Activated CD4-positive, alpha-beta T cell treated with anti-CD3 and anti-CD28 coated beads for 1 hour (primary cell): ENCODE data around the gene ARHGEF35.
"Not testable (repeated sequence)": the region's sequence is repeated elsewhere in the genome, so short reads cannot be mapped to it uniquely, and the experiment has no call there.

Source experiments
- DNase-seq: peaks from one replicate; pipeline ENCODE4 v3.0.0-alpha.2; 2020

Gene ARHGEF35

DNA sequence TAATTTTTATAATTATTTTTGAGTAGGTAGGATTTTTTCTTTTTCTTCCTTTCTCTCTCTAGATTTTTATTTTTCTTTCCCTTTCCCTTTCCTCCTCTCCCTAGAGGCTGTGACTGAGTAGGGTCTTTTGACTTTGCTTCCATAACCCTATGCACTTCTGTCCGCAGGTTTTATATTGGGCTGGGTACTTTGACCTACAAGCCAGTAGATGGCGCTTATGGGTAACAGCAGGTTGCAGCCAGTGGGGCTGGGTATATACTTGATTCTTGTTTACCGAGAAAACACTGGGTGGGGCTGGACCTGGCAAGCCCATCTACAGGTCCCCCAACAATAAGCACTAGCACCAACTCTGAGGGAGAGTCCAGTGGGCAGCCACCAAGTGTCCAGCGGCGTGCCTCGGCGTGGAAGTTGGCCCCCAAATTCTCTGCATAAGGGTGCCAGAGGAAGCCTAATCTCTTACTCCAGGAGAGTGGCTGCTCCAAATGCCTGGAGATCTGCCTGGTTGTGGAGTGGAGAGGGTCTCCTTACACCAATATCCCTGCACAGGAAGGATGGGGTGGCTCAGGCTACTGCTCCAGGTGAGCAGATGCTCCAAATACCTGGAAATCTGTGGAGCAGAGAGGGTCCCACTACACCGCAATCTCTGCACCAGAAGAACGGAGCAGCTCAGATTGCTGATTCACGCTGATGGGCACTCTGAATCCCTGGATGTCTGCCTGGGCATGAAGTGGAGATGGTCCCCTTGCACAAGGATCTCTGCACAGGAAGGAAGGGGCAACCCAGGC is 17.1 kb downstream of the ARHGEF35 start:
- DNase-seq: not testable (repeated sequence)

GRCh38 chr7:144174613-144175012 is 21.0 kb downstream of the ARHGEF35 start:
- DNase-seq: no peak

- not testable (repeated sequence) for DNase-seq
Measured at GRCh38 chr7:144171594-144172350, 23.9 kb downstream of the ARHGEF35 start.

GRCh38 chr7:144164784-144165183 is 30.8 kb downstream of the ARHGEF35 start:
- no peak for DNase-seq

DNA sequence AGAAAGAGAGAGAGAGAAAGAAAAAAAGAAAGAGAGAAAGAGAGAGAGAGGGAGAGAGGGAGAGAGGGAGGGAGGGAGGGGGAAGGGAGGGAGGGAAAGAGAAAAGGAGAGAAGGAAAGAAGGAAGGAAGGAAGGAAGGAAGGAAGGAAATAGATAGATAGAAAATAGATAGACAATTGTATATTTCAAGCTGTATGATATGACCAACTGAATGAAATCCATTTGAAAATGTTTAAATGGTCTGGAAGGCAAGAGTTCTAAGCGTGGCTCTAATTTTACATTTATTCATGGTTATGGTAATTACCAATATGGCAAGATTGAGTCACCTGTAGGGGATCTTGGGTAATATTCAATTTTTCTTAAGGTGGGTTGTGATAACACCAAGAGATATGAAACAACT is 36.8 kb downstream of the ARHGEF35 start:
- no peak for DNase-seq

DNA sequence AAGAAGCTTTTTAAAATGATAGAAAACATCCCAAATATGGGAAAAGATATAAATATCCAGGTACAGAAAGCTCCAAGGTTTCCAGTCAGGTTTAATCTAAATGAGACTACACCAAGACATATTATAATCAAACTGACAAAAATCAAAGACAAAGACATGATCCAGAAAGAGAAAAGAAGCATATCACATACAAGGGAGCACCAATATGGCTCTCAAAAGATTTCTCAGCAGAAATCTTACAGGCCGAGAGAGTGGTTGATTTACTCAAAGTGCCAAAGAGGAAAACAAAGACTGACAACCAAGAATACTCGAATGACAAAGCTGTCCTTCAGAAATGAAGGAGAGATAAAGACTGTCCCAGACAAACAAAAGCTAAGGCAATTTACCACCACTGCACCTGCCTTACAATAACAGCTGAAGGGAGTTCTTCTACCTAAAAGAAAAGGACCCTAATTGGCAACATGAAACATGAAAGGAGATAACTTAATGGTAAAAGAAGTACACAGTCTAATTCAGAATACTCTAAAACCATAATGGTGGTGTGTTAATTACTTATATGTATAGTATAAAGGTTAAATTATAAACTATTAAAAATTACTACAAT is 47.3 kb downstream of the ARHGEF35 start:
- DNase-seq: no peak

DNA sequence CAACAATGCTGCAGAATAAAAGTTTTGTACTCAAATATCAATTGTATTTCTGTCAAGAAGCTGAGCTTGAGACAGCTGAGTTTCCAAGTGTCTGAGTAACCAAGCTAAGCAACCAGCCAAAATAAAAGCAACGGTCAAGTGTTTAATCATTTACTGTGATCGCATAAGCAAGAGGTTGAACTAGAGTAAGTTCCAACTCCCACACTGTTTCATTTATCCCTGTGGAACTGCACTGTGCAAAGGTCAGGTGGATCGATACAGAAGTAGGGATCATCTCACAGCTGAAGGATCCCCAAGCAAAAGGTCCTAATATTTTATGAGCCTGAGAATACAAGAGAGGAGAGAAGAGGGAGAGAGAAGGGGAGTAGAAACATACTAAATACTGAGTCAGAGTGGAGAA is 51.2 kb downstream of the ARHGEF35 start:
- DNase-seq: no peak

GRCh38 chr7:144142187-144142586 is 53.4 kb downstream of the ARHGEF35 start:
- no peak for DNase-seq

DNA sequence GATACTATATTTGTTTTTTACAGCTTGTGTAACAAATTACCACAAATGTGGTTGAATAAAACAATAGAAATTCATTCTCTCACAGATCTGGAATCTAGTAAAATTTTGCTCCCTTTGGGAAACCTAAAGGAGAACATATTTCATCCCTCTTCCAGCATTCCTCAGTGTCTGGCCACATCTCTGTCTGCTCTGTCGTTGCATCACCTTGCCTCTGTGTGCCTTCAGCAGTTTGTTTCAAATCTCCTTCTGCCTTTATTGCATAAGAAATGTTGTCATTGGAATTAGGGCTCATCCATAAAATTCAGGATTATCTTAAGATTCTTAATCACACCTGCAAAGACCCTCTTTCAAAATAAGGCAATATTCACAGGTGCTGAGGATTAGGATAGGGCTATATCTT is 58.1 kb downstream of the ARHGEF35 start:
- DNase-seq: no peak
